Loucy (cell line): ENCODE results near the gene OS9.

ENCODE experiments used
- H2AFZ ChIP-seq: fragments of 200-600 bp; sonication (generic); 2 replicates; pipeline ENCODE4 v1.6.0; 2016; ENCODE audit warnings: antibody characterized with exemption, mild to moderate bottlenecking, low read length, moderate library complexity
- H3F3A ChIP-seq: fragments of 200-600 bp; 2 replicates; pipeline ENCODE4 v1.6.0; 2016; ENCODE audit warnings: antibody characterized with exemption, low read depth, mild to moderate bottlenecking
- H3K27me3 ChIP-seq: fragments of 200-600 bp; sonication (generic); 2 replicates; pipeline ENCODE4 v1.6.1; 2014; ENCODE audit warnings: low read length, mild to moderate bottlenecking; ENCODE audit not compliant: insufficient read depth, poor library complexity, severe bottlenecking
- H3K36me3 ChIP-seq: fragments of 200-600 bp; sonication (generic); 2 replicates; pipeline ENCODE4 v1.6.1; 2016; ENCODE audit warnings: low read length; ENCODE audit not compliant: insufficient read depth
- H3K4me1 ChIP-seq: fragments of 200-600 bp; sonication (generic); 2 replicates; pipeline ENCODE4 v1.5.1; 2014; ENCODE audit warnings: low read length, mild to moderate bottlenecking; ENCODE audit not compliant: insufficient read depth, poor library complexity, severe bottlenecking
- H3K4me2 ChIP-seq: fragments of 200-600 bp; sonication (generic); 2 replicates; pipeline ENCODE4 v1.6.0; 2014; ENCODE audit warnings: antibody characterized with exemption, low read length, low read depth, mild to moderate bottlenecking; ENCODE audit not compliant: poor library complexity, severe bottlenecking
- H3K4me3 ChIP-seq: fragments of 200-600 bp; sonication (generic); 2 replicates; pipeline ENCODE4 v1.5.1; 2014; ENCODE audit warnings: low read length, mild to moderate bottlenecking, mixed read lengths; ENCODE audit not compliant: poor library complexity, severe bottlenecking
- H3K79me2 ChIP-seq: fragments of 200-600 bp; sonication (generic); 2 replicates; pipeline ENCODE4 v1.6.1; 2014; ENCODE audit warnings: low read length; ENCODE audit not compliant: insufficient read depth
- H3K9ac ChIP-seq: fragments of 200-600 bp; sonication (generic); 2 replicates; pipeline ENCODE4 v1.6.0; 2014; ENCODE audit warnings: mild to moderate bottlenecking, low read depth, low read length, moderate library complexity; ENCODE audit not compliant: poor library complexity, severe bottlenecking
- H3K9me2 ChIP-seq: fragments of 200-600 bp; sonication (generic); replicated peaks from 2 replicates; pipeline ENCODE4 v1.6.1; 2016; ENCODE audit warnings: low read depth, low read length, mixed read lengths
- H3K9me3 ChIP-seq: fragments of 200-600 bp; sonication (generic); 2 replicates; pipeline ENCODE4 v1.6.1; 2014; ENCODE audit warnings: mild to moderate bottlenecking, antibody characterized with exemption, low read length, low read depth; ENCODE audit not compliant: insufficient read depth
- H4K20me1 ChIP-seq: fragments of 200-600 bp; sonication (generic); 2 replicates; pipeline ENCODE4 v1.6.0; 2014; ENCODE audit warnings: antibody characterized with exemption, low read length, mild to moderate bottlenecking; ENCODE audit not compliant: insufficient read depth, poor library complexity, severe bottlenecking
- EZH2phosphoT487 ChIP-seq: fragments of 200-600 bp; IDR thresholded peaks from 2 replicates; pipeline ENCODE4 v1.6.1; 2018; ENCODE audit warnings: antibody characterized with exemption, mild to moderate bottlenecking, moderate library complexity, borderline replicate concordance
- TF ChIP-seq, protein P1 (sequence below): fragments of 200-600 bp; sonication (generic); conservative IDR thresholded peaks from 2 replicates; pipeline ENCODE4 v1.5.1; 2014; ENCODE audit warnings: mild to moderate bottlenecking, antibody characterized with exemption, low read length

OS9 gene

DNA sequence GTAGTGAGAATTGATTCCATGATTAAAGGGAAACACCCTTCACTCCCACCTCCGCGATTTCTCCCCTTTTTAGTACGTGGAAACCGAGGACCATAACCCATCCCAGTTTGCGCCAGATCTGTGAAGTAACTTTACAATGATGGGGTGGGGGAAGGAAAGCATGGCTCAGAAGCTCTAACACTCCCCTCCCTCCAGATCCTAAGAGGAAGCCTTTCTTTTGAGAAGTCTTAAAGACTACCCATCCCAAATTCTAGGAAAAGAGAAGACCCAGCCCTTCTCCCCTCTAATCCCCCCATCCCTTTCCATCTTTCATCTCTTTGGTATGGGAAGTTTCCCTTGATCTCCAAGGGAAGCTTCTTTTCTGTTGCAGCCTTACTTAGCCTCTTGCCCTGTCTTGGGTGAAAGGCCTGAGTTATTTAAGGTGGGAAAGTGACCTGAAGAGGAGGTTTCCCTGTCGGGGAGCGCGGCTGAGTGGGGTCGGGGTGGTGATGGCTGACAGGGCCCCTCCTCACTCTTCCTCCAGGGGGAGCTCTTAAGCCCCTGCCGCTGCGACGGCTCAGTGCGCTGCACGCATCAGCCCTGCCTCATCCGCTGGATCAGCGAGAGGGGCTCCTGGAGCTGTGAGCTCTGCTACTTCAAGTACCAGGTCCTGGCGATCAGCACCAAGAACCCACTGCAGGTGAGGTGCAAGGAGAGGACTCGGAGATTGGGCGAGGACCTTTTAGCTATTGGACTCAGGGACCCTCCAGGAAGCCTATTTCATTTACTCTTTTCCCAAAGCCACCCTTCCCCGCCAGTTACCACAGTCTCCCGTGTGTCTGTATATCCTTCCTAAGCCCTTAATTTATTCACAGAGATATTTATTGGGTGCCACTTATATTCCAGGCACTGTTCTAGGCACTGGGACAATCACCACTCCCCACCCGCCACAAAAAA is 62.7 kb downstream of the OS9 start:
- Histone ChIP-seq H4K20me1 (peaks cover 22% of the 10 kb centered on the region), H3K27me3 (no peaks in the 10 kb centered on the region), H3K4me2 (peak overlapping the region; percentile 90), H3K4me3 (peak overlapping the region; percentile 78), H3K79me2 (peaks cover 19% of the 10 kb centered on the region), H3K4me1 (peaks cover 25% of the 10 kb centered on the region), H2AFZ (no peak overlapping the region), H3K9ac (peak overlapping the region; percentile 73), H3F3A (peaks cover 7% of the 10 kb centered on the region), H3K36me3 (no peaks in the 10 kb centered on the region; the same call in 1 of the 2 replicates), H3K9me3 (no peaks in the 10 kb centered on the region), H3K9me2 (no peaks in the 10 kb centered on the region)
- no peak for TF ChIP-seq EZH2phosphoT487
- TF ChIP-seq, protein P1, sequence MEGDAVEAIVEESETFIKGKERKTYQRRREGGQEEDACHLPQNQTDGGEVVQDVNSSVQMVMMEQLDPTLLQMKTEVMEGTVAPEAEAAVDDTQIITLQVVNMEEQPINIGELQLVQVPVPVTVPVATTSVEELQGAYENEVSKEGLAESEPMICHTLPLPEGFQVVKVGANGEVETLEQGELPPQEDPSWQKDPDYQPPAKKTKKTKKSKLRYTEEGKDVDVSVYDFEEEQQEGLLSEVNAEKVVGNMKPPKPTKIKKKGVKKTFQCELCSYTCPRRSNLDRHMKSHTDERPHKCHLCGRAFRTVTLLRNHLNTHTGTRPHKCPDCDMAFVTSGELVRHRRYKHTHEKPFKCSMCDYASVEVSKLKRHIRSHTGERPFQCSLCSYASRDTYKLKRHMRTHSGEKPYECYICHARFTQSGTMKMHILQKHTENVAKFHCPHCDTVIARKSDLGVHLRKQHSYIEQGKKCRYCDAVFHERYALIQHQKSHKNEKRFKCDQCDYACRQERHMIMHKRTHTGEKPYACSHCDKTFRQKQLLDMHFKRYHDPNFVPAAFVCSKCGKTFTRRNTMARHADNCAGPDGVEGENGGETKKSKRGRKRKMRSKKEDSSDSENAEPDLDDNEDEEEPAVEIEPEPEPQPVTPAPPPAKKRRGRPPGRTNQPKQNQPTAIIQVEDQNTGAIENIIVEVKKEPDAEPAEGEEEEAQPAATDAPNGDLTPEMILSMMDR = peak; percentile 58

DNA sequence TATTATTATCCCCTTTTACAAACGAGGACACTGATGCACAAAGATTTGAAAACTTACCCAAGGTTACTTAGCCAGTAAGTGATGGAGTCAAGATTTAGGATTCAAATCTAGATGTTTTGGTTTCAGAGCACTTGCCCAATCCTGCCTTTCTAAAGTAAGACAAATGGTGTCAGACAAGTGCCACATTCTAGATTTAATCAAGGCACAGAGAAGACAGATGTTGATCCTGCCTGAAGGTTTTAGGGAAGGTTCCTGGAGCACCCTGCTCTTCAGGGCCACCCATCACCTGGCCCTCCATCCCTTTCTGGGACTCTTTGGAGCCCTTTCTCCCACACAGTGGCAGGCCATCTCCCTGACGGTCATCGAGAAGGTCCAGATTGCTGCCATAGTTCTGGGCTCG is 63.8 kb downstream of the OS9 start:
- Histone ChIP-seq H3F3A (peaks cover 7% of the 10 kb centered on the region), H3K4me2 (no peak overlapping the region), H3K9me3 (no peaks in the 10 kb centered on the region), H3K4me3 (no peak overlapping the region), H3K4me1 (peaks cover 21% of the 10 kb centered on the region), H2AFZ (no peak overlapping the region), H3K9me2 (no peaks in the 10 kb centered on the region), H3K27me3 (no peaks in the 10 kb centered on the region), H4K20me1 (peaks cover 20% of the 10 kb centered on the region), H3K36me3 (no peaks in the 10 kb centered on the region; the same call in 1 of the 2 replicates), H3K9ac (no peak overlapping the region), H3K79me2 (peaks cover 14% of the 10 kb centered on the region)
- no peak for TF ChIP-seq EZH2phosphoT487
- TF ChIP-seq, protein P1 = no peak

DNA sequence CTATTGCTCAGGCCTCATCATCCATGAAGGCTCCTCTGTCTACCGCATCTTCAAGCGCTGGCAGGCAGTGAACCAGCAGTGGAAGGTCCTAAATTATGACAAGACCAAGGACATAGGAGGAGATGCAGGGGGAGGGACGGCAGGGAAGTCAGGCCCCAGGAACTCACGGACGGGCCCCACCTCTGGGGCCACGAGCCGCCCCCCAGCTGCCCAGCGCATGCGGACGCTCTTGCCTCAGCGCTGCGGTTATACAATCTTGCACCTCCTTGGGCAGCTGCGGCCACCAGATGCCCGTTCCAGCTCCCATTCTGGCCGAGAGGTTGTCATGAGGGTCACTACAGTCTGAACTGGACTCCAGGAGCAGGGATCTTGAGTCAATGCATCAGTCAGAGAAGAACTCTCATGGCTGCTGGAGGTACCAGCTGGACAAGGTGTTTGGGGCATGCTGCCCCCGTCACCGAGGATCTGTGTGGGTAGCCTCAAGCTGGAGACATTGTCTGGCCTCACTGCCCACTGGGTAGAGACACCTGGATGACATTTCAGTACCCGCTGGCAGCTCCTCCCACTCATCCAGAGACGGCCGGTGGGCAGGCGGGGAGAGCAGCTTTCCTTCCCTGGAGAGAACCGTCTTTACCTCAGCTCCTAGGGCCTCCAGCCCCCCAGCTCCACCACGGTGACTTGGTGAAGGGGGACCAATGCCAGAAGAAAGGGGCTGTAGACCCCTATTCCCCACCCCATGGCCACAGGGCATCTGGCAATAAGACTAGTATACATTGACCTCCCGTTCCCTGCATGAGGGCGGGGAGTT is 64.8 kb downstream of the OS9 start:
- Histone ChIP-seq H3K4me3 (no peak overlapping the region), H3K9me3 (no peaks in the 10 kb centered on the region), H3K9ac (no peak overlapping the region), H3K36me3 (no peaks in the 10 kb centered on the region; the same call in 1 of the 2 replicates), H2AFZ (no peak overlapping the region), H4K20me1 (peaks cover 20% of the 10 kb centered on the region), H3F3A (peaks cover 5% of the 10 kb centered on the region), H3K9me2 (no peaks in the 10 kb centered on the region), H3K4me1 (peaks cover 16% of the 10 kb centered on the region), H3K27me3 (no peaks in the 10 kb centered on the region), H3K79me2 (peaks cover 14% of the 10 kb centered on the region), H3K4me2 (no peak overlapping the region)
- TF ChIP-seq, protein P1 = no peak
- TF ChIP-seq EZH2phosphoT487 = no peak
